NCI-H2107 treated with DMSO at 0.1 percent for 48 hours (cell line): ENCODE data around the gene PA2G4.

Source experiments
- DNase-seq: peaks from one replicate; lab custom pipeline; 2025; ENCODE audit not compliant: unreplicated experiment; lab: John Stamatoyannopoulos, UW

PA2G4 gene

DNA sequence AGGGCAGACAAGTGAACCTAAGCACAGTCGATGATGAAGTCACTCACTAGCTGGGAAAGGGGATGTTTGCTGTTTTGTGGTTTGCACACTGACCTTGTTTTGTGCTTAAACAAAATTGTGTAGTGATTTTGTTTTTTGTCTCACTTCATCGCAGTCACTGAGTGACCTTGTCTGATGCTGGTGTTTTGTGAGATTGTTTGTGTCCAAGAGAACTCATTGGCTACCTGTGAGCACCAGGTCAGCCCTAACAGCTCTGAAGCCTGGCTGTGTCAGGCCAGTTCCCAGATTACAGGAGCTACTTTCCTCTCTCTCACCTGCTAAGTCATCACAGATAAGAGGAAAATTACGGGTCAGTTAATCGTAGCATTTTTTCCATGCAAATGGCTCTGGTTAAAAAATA is 19.8 kb downstream of the PA2G4 start:
- DNase-seq: no peak

DNA sequence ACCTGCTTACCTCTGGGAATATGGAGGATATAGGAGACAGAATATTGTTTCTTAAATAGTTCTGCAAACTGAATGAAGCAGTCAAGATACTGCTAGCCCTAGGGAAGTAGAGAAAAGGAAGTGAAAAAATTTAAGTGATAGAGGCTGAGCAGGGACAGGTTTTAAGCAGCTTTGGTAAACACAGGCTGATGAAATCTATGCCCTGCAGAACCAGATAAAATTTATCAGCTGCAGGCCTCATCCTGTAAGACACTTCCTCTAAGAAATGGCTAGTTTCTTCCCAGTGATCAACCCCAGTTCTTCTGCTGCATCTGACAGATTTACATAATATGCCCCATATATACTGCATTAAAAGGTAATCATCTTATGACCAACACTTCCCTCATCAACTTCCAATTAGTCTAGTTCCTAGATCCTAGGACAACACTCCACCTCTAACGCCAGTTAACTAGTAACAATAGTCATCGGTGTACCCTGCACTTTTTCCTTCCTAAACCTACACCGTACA is 22.4 kb downstream of the PA2G4 start:
- DNase-seq: no peak

DNA sequence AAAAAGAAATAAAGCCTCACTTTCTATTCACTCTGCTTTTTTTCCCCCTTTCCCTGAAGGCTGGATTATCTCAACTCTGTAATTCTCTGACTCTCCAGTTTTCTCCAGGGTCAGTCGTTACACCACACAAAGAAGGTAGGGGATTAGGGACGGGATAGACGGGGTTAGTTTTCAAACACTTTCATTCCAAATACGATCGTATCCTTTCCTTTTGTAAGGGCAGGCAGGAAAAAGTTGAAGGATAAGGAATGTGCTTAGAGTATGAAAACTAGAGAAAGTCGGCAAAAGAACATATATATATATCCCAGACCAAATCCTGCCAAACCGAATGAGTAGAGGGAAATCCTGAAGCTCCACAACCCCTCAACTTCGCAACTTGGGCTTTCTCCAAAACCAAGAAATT is 23.1 kb downstream of the PA2G4 start:
- no peak for DNase-seq

DNA sequence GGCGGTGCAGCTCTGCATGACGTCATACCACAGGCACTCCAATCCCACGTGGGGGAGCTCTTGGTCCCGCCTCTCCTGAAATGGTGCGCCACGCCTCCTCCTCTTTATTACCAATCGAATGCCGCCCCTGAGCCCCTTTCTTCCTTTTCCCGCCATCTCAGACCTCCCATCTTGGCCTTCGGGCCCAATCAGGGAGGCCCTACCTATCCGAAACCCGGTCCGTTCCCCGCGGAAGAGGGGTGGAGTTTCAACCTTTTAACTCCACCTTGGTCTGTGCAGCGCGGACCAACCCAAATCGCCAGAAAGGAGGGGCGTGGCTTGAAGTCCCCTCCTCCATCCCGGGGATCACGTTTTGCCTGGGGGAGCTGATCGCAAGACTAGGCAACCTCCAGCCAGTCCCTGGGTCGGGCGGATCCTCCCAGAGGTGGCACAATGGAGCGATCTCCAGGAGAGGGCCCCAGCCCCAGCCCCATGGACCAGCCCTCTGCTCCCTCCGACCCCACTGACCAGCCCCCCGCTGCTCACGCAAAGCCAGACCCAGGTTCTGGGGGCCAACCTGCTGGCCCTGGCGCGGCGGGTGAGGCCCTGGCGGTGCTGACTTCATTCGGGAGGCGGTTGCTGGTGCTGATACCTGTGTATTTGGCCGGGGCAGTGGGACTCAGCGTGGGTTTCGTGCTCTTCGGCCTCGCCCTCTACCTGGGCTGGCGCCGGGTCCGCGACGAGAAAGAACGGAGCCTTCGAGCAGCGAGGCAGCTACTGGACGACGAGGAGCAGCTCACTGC is 23.7 kb downstream of the PA2G4 start, which contains the start of gene ESYT1:
Gene ESYT1 (plus strand): TSS at position 380 of the 782 bp plus-strand sequence. CDS start 53 bp downstream, at position 433.
- peak; percentile 99 for DNase-seq

DNA sequence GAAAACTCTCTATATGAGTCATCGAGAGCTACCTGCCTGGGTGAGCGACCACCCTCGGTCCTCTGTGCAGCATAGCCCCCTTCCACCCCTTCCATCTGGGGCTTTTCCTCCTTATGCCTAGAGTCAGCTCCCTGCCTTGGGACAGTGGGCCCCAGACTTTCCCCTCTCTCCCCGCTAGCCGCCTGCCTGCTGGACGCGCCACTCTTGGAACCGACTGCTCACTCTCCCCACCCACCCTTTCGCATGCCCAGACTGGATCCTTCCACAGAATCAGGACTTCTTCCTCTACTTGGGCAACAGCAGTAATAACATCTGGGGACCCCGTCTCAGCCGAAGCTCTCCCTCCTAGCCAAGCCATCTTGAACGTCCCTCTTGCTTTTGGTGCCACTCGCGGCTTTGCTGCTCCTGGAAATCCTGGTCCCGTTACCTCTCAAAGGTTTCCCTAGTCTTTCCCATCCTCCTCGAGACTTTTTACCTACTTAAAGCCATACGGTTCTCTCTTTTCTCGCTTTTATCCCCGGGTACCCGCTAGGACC is 24.4 kb downstream of the PA2G4 start:
- DNase-seq: no peak

DNA sequence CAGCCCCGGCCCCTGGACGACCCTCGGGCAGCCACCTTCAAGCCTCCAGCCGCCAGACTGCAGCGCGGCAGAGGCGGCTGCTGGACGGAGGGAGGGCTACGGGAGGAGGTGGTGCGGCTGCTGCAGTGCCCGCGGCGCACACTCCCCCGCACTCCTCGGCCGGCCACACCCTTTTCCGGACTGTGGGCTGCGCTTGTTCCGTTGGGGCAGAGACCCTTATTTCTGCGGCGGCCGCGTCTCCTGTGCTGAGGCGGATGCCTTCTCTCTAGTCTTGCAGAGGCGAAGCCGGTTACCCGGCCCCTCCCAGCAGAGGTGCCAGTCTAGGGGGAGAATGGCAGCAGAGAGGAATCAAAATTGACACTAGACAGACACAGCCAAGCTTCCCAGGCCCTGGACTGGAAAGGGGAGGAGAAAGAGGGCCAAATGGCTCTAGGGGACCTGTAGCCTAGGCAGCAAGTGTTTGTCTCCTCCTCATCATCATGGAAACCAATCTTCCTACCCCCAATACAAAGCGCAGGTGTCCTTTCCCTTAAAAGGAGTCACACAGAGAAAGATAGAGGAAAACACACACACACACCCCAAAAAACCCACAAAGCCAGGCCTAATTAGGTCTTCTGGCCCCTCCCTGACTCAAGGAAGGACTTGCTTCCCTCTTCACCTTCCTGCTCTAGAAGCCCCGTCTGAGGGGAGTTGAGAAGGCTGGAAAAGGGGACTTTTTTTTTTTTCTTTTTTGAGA is 25.0 kb downstream of the PA2G4 start:
- DNase-seq: no peak

DNA sequence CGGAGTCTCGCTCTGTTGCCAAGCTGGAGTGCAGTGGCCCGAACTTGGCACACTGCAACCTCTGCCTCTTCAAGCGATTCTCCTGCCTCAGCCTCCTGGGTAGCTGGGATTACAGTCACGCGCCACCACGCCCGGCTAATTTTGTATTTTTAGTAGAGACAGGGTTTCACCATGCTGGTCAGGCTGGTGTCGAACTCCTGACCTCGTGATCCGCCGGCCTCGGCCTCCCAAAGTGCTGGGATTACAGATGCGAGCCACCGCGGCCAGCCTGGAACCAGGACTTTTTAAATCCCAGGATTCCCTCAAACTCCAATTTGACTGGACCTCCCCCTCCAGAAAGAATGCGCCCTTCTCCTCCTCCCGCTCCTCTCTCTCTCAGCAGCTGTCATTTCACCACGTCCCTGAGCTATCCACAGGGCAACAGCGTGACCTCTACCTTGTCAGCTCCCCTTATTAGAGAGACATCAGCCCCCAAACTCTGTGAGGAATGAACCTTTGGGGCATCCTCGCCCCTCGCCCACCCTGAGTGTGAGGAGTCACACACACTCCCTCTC is 25.7 kb downstream of the PA2G4 start:
- DNase-seq: no peak

DNA sequence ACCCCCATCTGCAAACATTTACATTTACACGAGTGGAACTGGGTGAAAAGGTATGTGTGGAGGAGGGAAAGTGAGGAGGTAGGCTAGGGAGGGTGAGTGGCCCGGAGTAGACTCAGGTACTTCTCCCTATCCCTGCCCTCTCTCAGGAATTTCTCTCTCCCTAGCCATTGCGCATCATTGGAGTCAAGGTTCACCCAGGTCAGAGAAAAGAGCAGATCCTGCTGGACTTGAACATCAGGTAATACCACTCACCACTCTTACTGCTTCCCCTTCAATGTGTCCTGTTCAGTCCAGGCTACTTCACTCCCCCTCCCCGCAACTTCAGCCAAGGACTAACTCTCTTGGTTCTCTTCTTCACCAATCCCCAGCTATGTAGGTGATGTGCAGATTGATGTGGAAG is 26.5 kb downstream of the PA2G4 start:
- DNase-seq: no peak

DNA sequence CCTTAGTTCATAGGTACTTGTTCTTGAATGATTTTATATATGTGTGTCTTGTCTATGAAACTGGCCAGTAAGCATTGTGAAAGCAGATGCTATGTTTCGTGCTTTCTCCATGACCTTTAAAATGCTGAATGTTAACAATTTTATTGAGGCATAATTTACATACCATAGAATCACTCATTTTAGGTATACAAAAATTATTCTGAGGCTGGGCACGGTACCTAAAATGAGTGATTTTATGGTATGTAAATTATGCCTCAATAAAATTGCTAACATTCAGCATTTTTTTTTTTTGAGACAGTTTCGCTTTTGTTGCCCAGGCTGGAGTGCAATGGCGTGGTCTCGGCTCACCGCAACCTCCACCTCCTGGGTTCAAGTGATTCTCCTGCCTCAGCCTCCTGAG is 30.5 kb downstream of the PA2G4 start:
- DNase-seq: no peak

DNA sequence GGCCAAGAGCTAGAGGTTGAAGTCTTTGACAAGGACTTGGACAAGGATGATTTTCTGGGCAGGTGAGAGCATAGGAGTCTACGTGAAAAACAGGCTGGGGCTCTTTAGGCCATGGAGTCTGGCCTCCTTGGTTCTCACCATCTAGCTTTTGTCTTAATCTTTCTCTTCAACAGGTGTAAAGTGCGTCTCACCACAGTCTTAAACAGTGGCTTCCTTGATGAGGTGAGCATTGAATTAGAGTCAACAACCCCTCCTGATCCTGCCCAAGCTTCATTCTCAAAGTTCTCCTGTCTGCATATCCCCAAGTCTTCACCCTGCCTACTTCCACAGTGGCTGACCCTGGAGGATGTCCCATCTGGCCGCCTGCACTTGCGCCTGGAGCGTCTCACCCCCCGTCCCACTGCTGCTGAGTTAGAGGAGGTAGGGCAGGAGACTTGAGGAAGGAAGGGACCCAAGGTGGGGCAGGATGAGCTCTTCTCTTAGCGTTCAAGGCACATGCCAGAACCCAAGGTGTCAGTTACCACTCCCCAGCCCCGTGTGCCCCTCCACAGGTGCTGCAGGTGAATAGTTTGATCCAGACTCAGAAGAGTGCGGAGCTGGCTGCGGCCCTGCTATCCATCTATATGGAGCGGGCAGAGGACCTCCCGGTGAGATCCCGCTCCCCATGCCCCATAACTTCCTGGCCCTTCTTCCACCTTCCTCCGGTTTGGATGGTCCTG is 33.7 kb downstream of the PA2G4 start:
- no peak for DNase-seq

DNA sequence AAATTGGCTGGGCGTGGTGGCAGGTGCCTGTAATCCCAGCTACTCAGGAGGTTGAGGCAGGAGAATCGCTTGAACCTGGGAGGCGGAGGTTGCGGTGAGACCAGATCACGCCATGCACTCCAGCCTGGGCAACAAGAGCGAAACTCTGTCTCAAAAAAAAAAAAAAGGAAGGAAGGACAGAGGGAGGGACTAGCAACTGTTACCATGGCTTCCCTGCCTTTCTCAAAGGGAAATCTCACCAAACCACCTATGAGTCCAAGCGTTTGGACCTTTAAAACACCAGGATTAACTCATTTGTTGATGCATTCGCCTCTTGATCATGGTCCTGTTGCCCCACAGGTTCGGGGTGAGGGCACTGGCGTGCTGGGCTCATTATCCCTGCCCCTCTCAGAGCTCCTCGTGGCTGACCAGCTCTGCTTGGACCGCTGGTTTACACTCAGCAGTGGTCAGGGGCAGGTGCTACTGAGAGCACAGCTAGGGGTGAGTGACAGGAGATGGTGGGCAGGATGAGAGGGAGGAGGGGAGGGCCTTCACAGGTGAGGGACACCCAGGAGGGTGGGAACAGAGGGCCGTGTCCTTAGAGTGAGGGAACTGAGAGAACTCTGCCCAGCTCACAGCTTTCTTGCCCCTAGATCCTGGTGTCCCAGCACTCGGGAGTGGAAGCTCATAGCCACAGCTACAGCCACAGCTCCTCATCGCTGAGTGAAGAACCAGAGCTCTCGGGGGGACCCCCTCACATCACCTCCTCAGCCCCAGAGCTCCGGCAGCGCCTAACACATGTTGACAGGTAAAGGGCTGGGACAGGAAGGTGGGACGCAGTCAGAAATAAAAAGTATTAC is 37.8 kb downstream of the PA2G4 start:
- DNase-seq: no peak

DNA sequence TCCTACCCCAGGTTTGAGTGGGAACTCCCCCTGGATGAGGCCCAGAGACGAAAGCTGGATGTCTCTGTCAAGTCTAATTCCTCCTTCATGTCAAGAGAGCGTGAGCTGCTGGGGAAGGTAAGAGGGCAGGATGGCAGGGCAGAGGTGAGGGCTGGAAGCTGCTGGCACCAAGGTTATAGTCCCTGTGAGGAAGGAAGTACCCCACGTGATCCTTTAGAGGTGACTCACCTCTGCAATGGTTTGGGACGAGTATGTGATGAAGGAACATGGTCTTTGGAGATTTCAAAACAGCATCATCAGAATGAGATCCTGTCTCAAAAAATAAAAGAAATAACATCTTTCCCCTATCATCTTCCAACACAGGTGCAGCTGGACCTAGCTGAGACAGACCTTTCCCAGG is 38.9 kb downstream of the PA2G4 start:
- no peak for DNase-seq

DNA sequence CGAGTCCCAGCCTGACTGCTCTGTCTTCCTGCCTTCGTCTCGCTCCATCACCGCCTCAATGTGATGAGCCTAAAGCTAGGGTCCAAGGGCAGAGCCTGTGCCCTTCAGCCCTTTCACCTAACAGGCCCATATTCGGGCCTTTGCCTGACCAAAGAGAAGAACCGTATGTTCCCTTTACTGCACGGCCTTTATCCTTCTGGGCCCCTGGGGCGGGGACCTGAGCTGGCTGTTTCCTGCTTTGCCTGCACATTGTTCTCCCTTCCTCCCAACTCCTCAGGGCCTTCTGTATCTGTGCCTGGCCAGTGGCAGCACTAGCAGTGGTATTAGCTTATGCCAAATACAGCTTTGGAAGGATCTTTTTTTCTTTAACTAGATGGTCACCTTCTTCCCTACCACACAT is 39.5 kb downstream of the PA2G4 start:
- no peak for DNase-seq

DNA sequence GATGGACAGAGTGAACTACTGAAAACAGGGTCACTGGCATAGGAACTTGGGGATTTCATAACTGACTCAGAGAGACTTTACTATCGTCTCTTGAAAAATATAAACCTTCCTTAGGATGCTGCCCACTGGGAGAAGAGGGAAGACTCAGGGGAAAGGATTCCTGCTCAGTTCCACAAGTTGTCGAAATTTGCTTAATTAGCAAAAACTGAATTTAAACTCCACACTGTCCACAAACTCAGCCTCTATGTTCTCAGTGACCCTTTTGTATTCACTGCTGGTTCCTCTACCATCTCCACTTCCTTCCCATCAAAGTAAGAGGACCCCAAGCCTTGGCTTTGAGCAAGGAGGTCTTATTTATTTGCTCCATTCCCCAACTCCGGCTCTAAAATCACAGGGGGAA is 40.9 kb downstream of the PA2G4 start:
- DNase-seq: no peak

DNA sequence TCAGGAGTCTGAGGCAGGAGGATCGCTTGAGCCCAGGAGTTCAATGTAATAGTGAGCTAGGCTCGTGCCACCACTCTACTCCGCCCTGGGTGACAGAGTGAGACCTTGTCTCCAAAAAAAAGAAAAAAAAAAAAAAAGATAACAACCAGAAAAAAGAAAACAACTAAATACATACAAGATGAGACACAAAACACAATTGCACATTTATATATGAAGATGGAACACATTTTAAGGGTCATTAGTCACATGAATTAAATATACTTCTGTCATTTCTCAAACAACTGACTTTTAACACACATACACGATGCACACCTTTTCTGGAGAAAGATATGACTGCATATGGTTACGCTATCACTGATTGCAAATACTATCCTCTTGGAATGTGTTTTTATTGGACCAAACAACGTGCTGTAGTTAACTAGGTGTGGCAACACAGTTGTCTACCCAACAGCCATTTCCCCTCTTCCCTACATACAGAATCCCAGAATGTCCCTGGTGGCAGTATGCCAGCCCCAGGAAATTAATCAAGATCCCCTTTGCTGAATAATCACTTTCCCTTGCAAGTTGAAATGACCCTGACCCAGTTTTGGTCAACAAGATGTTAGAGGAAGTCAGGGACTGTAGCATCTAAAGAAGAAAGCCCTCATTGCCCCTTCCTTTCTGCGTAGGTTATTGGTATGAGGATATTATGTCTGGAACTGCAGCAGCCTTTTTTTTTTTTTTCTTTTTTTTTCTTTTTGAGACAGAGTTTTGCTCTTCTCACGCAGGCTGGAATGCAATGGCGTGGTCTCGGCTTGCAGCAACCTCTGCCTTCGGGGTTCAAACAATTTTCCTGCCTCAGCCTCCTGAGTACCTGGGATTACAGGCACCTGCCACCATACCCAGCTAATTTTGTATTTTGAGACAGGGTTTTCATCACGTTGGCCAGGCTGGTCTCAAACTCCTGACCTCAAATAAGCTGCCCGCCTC is 42.4 kb downstream of the PA2G4 start:
- DNase-seq: no peak

DNA sequence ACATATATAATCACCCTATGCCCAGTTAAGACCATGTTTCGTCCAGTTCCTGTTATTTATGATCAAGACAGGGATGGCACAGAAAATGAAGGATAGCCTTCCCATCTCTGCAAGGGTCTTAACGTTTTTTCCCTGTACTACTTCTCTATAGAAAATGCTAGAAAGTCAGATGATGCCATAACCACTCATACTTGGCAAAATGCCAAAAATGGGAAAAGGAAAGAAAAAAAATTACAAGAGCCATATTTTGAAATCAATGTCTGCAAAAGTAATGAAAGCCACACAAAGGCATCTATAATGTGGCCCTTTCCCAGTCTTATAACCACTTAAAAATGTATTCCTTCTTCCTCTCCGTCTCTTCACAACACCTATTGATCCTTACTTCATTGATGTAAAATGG is 46.2 kb downstream of the PA2G4 start:
- no peak for DNase-seq

DNA sequence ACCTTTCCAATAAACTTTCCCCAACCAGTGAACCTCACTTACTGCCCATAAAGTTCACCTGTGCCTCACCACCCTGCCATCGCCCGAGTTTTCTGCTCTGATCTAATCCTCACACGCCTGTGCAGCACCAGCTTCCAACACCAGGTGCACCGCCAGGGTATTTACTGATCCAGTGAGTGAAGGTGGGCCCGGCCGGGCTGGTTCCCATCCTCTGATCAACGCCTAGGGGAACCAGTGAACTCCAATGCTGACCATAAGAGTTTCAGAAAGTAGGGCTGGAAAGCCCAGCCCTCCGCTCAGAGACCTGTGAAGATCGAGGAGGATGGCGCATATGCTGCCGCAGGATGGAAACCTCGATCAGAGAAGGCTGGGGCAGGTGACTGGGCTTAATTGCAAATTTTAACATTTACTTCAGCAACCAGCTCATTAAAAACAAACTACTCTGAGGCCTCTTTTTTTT is 47.3 kb downstream of the PA2G4 start:
- peak; percentile 77 for DNase-seq

DNA sequence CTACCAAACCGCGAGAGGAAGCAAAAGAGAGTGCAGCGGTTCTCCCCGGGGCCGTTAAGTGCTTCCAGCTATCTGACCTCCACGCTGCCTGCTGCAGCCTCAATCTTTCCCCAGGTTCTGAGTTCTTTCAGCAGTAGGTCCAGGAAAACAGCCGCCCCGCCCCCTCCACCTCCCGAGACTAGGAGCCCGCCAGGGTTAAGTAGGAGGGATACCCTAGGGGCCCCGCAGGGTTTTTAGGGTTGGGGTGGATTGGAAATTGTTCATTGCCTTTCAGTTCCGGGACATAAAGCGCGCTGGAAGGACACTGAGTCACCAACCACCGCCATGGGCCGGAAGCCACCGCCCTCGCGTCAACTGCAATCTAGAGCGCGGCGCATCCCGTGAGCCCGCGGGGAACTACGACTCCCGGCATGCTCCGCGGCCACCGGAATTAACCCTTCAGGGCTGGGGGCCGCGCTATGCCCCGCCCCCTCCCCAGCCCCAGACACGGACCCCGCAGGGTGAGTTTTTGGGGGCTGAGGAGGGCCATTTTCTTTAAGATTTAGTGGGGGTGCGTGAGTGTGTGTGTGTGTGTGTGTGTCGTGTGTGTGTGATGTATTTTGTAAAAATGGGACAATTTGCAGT is 47.9 kb downstream of the PA2G4 start, which contains the start of gene MYL6B:
Gene MYL6B (plus strand): TSS at position 456 of the 624 bp plus-strand sequence. CDS start 1,332 bp downstream, outside the sequence.
- DNase-seq: peak; percentile 93
